Measurements from ENCODE around the gene STK11IP.

The STK11IP gene

DNA sequence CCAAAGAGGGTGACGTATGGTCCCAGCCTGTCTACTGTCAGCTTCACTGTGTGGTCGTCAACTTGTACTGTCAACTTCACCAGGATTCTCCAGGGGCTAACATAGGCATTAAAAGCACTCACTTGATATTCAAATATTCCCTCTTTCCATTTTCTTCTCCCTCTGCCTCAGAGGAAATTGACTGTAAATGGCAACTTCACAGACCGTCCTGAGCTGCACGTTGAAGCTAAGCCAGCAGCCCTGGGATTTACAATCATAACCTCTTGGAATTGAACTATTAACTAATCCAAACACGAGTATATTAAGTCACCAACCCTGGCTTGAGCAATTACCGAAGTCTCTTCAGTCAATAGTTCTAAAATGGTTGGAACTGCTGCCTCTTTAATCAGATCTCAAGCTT lies 68.3 kb downstream of the STK11IP start:
- Histone ChIP-seq H3K4me1 (ENCODE audit: low read length) (no peaks in the 10 kb centered on the region), H4K20me1 (ENCODE audit: insufficient read depth, low read length) (no peaks in the 10 kb centered on the region), H3K27ac (ENCODE audit: low read length) (no peak overlapping the region), H3K9me3 (replicated peaks; ENCODE audit: insufficient read depth, low read length) (no peaks in the 10 kb centered on the region), H3F3A (ENCODE audit: insufficient read depth, low read length) (no peaks in the 10 kb centered on the region), H3K9me2 (replicated peaks; ENCODE audit: insufficient read depth, low read length) (no peaks in the 10 kb centered on the region), H2AFZ (ENCODE audit: low read length) (no peak overlapping the region), H3K4me2 (ENCODE audit: low read depth, low read length) (no peak overlapping the region), H3K27me3 (replicated peaks; ENCODE audit: insufficient read depth, low read length) (no peaks in the 10 kb centered on the region), H3K79me2 (ENCODE audit: low read length) (no peaks in the 10 kb centered on the region), H3K9ac (ENCODE audit: low read length) (no peak overlapping the region), H3K4me3 (ENCODE audit: low read length) (no peak overlapping the region), H3K36me3 (replicated peaks; ENCODE audit: insufficient read depth, low read length) (no peaks in the 10 kb centered on the region)
- DNase-seq = no peak
- TF ChIP-seq, protein P1, sequence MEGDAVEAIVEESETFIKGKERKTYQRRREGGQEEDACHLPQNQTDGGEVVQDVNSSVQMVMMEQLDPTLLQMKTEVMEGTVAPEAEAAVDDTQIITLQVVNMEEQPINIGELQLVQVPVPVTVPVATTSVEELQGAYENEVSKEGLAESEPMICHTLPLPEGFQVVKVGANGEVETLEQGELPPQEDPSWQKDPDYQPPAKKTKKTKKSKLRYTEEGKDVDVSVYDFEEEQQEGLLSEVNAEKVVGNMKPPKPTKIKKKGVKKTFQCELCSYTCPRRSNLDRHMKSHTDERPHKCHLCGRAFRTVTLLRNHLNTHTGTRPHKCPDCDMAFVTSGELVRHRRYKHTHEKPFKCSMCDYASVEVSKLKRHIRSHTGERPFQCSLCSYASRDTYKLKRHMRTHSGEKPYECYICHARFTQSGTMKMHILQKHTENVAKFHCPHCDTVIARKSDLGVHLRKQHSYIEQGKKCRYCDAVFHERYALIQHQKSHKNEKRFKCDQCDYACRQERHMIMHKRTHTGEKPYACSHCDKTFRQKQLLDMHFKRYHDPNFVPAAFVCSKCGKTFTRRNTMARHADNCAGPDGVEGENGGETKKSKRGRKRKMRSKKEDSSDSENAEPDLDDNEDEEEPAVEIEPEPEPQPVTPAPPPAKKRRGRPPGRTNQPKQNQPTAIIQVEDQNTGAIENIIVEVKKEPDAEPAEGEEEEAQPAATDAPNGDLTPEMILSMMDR (IDR thresholded peaks at IDR 0.05; ENCODE audit: low read length) = no peak
- TF ChIP-seq EZH2phosphoT487 (IDR thresholded peaks at IDR 0.05; ENCODE audit: low read length) (no peak), EZH2 (optimal IDR thresholded peaks at IDR 0.05; ENCODE audit: low read depth, low read length) (no peak)
